NOMO-1 (cell line): Measurements from ENCODE around the gene EDIL3.

ENCODE experiments used
- DNase-seq, 2 experiments: peaks; one replicate each; lab custom pipeline; 2025; ENCODE audit not compliant: unreplicated experiment in 2 of 2; lab: John Stamatoyannopoulos, UW

EDIL3 gene

DNA sequence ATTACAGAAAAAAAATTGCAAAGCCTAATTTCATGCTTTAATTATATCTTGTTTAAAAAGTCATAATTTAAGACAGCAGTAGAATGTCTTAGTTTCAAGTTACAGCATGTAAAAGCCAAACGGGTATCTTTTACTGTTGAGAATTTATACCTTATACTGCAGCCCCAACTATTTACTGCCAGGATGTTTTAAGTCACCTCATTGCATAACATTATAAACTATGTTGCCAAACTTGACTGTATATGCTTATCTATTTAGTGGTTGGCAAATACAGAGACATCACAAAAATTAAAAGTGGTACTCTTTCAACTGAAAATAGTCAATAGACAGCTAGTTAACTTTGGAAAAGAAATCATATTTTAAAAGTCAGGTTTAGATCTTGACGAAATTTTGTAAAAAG, 119.5 kb downstream of the EDIL3 start:
- DNase-seq, result no peak

DNA sequence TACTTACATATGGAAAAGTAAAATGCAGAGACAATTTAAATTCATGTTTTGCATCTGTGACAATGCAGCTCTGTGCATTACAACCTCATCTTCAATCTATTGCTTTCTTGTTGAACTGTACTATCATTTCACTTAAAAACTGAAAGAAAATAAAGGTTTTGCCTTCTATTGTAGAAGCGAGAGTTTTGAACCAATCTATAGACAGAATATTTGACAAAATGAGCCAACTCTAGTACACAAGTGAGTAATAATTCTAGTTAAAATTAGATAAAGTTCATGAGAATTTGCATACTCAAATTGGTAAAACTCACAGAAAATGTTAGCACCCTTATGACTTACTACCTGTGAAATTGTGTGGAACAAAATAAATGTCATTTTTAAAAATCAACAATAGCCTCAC, 123.7 kb downstream of the EDIL3 start:
- no peak for DNase-seq

DNA sequence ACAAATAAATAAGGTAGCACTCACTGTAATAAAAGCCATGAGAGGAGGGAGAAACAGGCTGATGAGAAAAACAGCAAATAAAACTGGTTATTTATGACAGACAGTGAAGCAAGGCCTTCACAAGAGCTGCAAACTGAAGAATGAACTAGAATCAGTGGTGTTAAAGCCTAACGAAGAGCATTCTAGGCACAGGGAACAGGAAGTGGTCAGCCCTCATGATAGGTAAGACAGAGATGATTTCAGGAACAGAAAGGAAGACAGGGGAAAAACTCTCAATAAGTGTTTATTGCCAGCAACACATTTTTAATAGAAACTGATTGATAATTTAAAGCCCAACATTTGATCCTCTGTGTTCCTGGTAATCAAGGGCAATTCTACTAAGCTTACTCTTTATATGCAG, 124.5 kb downstream of the EDIL3 start:
- DNase-seq, result peak; percentile 9 to 48

DNA sequence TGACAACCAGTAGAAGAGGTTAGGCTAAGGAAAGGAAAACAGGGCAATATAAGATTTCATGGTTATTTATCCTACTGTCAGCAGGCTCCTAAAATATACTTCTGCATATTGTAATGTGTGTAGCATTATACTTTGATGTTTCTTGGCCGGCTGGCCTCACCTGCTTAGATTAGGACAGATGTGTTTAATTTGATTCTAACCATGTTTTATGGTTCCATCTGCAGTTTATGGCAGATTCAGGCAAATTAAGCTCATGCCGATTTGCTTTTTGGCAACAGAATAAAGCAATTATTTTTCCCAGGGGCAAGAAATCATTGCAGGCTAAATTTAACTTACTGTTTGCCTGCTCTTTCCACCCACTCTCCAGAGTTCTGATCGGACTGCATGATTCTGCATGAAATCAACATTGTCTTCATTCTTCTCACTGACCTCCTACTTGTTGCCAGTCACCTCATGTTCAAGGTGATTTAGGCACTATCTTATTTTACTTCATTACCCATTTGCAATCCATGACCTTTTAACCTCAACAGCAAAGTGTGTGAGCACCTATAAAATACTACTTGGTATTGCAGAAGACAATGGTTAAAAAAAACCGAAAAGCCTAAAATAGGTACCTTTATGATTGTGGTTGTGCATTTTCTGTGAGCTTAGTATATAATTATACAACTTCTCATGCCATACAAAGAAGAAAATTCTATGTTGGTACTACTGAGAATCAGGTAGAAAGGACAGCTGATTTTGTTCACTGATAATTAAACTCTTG, 125.2 kb downstream of the EDIL3 start:
- DNase-seq, result no peak

DNA sequence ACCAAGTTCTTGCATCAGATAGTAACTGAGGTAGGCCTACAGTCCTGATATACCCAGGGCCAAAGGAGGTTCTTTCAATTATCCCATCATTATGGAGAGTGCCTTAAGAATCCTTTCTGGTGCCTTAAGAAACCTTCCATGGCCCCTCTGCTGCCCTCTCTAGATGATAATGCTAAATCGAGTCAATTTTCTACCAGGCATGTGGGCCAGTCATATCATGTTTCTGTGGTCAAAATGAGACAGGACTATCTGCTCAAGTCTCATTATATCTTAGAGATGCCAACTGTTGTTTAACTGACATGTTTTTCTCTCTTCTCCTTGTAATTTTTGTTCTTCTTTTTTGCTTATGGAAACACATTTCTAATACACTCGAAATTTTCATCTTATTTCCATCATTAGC, 127.6 kb downstream of the EDIL3 start:
- no peak for DNase-seq

DNA sequence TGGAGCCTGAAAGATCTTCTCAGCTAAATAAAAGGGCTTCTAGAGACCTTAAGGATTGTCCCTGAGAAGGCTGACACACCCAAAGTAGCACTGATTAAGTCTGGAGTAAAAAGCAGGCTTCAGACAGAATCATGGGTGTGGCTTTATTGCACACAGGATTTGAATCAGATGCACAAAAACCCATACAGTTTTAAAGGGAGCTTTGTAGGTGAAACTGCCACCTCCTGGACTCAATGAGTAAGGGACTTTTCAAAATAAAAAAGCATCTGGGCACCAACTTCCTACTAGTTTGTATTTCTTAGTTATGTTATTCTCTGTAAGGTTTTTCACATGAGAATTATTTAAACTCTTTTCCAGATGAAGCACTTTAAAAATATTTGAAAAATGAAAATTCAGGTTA, 129.4 kb downstream of the EDIL3 start:
- peak; percentile 10 to 29 for DNase-seq

DNA sequence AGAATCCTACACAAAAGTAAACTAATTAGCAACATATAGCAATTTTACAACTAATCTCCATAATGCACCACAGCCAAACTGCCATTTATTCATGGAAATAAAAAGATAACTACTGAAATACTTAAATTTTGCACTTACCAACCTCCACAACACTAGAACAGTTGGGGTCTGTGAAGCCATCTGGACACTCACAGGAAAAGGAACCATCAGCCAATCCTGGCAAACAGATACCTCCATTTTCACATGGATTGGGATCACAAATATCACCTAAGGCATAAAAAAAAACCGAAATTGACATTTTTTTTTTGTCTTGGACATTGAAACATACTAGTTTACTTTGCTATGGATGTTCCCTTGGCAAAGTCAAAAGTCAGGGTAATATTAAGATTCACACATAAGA, 130.7 kb downstream of the EDIL3 start:
- no peak for DNase-seq

DNA sequence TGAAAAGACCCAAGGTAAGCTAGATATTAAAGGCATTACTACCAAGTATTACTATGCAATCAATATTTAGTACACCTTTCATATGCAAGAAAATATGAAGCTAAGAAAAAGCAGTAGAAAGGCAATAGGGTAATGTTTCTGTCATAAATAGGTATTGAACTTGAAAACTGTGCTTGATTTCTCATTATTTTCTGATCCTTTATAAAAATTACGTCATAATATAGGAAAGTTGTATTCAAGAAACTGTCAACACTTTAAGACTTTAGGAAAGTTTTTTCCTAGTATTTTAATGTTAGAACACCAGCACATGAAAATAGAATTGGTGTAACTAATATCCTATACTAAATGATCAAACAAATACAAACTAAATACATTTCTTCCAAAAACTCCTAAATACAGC, 133.2 kb downstream of the EDIL3 start:
- DNase-seq, result no peak

DNA sequence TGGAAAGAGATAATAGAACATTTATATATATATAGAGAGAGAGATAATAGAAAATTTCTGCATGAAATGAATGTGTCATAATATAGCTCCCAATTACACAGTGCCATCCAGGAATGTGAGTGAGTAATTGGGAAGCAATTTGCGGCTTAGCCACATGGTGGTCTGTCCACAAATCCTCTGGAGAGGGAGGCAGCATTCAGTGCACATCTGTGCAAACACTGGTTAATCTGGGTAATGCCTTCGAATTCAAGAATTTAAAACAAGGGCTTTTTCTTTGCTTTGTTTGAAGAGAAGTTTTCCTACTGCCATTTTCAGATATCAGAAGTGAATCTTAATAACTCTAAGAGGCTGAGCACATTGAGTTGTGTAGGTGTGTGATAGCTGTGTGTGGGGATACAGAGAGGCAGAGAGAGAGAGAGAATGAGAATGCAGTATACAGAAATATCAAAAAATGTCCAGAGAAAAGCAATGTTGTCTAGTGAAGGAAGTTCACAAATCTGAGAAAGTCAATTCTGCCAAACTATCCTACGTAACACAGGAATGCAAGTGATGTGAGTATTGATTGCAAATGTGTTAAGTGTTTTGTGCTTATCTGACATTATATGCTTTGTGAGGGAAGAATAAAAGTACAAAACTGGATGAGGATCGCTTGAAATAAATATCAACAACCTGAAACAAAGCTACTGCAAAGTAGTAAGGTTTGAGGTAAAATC, 134.6 kb downstream of the EDIL3 start:
- no peak for DNase-seq

DNA sequence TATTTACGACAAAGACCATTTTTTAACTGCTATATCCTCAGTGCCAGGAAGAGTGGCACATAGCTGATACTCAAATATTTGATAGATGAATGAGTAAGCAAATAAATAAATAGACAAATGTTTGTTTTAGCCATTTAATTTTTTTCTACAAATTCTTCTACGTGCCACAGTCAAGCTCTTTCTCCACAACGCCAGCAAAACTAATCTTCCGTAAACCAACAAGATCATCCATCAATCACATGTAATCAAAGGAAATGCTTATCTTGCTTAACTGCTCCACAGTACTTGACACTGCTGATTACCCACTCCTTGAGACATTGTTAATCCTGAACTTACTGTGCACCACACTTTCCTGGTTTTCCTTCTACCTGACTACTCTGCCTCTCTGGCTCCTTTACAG, 136.7 kb downstream of the EDIL3 start:
- no peak for DNase-seq

DNA sequence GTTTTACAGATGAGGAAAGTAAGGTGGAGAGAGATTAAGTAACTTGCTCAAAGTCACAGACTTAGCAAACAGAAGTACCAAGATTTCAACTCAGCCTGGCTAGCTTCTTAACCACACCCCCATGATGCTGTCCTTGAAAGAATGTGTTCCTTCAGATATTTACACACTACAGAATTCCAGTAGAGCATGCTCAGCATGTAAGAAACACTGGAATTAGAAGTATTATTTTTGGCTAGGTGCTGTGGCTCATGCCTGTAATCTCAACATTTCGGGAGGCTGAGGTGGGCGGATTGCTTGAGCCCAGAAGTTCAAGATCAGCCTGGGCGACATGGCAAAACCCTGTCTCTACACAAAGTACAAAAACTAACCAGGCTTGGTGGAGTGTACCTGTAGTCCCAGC, 142.4 kb downstream of the EDIL3 start:
- DNase-seq, result no peak

DNA sequence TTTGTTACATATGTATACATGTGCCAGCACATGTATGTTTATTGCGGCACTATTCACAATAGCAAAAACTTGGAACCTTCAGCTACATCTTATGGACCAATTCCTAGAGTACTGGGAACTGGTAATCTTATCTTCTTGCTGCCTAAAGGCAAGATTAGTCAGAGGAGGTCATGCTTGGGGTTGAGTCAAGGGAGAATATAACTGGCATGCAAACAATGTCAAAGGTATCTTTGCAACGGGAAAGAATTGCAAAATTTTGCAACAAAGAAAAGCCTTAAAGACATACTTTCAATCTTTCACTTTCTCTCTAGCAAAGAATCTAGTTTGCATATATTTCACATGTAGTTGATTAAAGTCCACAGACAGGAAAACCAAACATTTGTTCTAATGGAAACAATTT, 145.2 kb downstream of the EDIL3 start:
- DNase-seq, result no peak

DNA sequence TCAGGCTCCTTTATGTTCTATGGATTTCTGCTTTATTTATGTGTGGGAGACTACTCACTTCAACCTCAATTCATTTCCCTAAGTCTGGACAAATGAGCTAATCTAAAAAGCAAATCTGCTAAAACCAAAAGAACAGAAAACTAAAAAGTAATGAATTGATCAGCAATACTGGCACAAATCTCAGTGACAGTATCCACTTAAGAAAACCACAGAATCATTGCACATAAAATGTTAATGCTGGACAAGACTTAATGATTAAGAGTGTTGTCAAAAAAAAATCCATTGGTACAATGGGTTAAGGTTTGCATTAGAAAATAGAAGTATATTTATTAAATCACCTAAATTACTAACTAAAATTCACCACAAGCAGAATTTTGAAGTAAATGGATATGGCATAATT, 147.6 kb downstream of the EDIL3 start:
- DNase-seq, result no peak

DNA sequence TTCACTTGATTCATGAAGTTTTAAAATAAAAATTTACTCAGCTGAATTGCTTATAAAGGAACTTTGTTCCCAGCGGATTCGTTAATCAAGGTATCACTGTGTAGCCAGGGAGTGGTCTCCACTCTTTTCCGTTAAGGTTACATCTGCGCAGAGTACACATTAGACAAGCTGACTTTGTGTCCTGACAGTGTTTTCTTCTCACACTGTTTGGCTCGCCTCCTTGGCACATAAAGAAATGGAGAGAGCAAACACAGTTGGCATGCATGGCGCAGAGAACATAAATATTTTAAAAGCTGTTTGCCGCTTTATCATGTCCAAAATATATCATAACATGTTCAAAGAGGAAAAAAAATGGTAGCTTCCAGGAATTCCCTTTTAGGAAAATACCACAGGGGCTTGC, 153.2 kb downstream of the EDIL3 start:
- DNase-seq, result no peak

DNA sequence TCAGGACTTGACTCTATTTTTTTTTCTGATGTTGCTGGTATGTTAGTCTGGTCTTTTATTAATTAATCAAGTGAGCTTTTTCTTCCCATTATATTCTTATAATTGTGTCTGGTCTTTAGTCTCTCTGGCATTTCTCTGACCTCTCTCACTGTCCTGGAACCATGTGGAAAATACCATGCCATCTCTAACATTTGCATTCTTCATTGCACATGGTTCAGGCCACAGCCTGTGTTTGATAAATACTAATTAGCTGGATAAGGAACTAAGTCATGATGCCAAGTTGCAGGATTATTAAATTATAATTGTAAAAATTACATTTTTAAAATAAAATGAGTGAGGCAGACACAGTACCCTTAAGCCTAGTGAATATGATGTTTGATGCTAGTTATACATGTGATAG, 155.6 kb downstream of the EDIL3 start:
- DNase-seq, result no peak

DNA sequence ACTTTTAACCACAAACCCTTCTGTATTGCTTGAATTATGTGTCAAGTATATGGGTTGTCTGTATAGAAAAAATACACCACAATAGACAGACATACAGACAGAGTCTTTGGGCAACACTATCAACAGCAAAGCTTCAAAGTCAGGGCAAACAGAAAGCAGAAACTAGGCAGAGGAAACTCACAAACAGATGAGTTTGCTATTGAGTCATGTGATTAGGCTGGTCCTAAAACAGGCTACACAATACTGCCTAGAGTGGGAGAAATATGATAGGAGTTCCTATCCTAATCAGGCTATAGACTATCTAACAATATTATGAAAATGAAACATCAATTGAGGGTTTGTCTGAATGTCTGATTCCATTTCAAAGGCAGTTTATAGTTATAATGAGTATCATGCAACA, 156.4 kb downstream of the EDIL3 start:
- DNase-seq, result no peak

DNA sequence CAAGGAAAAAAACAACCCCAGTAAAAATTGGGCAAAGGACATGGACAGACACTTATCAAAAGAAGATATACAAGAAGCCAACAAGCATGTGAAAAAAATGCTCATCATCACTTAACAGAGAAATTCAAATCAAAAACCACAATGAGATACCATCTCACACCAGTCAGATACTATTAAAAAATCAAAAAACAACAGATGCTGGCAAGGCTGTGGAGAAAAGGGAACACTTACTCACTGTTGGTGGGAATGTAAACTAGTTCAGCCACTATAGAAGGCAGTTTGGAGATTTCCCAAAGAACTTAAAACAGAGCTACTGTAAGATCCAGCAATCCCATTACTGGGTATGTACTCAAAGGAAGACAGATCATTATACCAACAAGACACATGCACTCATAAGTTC, 157.4 kb downstream of the EDIL3 start:
- no peak for DNase-seq

DNA sequence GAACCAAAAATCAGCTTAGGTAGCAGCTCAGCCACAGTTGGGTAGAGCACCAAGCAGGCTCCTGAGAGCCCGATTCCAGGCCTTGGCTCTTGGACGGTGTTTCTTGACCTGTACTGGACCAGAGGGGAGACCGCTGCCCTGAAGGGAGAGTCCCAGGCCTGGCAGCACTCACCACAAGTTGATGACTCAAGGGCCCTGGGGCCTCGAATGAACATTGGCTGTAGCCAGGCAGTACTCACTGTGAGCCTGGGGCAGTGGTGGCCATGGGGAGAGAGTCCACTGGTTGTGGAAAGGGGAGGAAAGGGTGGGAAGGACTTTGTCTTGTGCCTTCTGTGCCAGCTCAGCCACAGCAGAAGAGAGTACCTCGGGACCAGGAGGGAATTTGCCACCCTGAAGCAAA, 166.1 kb downstream of the EDIL3 start:
- no peak for DNase-seq

DNA sequence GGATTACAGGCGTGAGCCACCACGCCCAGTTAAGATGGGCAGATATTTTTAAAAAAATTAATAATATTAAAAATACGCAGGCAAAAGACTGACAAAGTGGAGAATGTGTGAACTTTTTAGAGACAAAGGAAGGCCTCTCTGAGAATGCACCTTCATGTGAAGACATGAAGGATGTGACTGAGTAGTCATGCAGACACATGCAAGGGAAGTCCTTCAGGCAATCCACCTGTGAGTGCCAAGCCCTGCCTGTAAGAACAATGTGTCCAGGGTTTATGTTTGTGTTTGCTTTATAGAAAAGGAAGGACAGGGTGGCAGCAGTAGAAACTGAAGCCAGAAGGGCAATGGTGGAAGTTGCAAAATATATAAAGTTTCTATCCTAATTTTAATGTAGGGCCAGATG, 169.2 kb downstream of the EDIL3 start:
- no peak for DNase-seq

DNA sequence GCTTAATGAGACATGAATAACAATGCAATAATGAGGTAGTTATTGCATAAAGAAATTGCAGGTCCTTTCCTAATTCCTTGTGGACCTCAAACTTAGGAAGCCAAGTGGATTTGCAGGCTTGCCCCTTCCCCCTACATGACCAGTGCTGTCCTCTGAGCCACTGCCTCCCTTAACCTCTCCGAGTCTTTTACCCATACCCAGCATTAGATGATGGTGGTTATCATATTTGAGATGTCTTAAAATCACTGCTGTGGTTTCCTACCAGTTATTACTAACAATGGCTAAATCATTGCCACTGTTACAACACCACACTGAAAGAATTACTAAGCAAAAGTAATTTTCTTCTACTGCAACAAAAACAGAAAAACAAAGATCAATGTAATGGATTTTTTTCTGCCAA, 170.8 kb downstream of the EDIL3 start:
- no peak for DNase-seq

DNA sequence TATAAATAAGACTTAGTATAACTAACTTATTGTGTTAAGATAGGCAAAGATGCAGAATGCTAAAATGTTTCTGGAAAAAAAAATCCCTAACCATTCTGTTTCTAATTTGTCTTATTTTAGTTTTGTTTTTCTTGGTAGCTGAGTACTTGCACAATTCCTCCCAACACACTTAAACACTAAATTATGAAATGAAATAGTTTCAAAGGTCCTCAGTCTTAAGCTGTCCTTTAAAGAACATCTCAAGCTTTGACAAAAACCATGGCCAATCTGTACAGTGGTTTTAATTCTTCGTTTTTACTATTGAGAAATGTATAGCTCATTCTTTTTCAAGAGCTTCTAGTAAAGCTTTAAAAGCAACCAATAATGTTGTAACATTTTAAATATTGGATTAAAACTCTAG, 171.5 kb downstream of the EDIL3 start:
- no peak for DNase-seq

DNA sequence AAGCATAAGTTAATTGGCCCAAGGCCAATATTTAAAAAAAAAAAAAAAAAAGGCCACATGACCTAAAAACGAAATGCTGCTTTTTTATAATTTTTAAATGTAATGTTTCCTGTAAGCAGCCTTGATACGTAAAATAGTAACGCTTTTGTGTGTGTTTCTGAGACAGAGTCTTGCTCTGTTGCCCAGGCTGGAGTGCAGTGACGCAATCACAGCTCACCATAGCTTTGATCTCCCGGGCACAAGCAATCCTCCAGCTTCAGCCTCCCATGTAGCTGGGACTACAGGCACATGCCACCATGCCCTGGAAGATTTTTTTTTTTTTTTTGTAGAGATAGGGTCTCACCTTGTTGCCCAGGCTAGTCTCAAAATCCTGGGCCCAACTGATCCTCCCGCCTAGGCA, 179.9 kb downstream of the EDIL3 start:
- no peak for DNase-seq

DNA sequence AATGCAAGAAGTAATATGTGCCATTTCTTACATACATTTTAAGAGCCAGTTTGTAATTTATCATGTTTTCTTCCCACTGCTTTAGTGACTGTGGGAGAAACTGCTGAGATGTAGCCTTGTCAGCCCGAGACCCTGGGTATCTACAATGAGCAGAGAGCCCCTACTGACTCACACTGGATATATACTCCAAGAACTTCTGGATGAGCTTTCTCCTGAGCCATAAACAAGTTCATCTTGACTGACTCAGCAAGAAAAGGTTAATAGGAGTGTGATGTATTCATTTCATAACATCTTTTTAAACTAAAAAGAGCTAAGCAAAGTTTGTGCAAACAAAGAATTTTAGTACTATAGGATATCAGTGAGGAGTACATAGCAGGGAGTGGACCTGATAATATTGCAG, 182.5 kb downstream of the EDIL3 start:
- DNase-seq, result no peak
